Hepatocyte (in vitro differentiated cells): ENCODE measurements around the gene MEIOC. TPM values are rescaled to one million over a fixed set of nuclear protein-coding genes. Genes with fewer than 3 reads are reported as not detected.
"Not testable (repeated sequence)": the region's sequence is repeated elsewhere in the genome, so short reads cannot be mapped to it uniquely, and the experiment has no call there.

Experiments used
- DNase-seq: peaks from one replicate; pipeline ENCODE4 v3.0.0-alpha.2; 2016; ENCODE audit warnings: low spot score
- H2AFZ ChIP-seq: fragments of 200-600 bp; sonication (generic); 2 replicates; pipeline ENCODE4 v1.6.0; 2016; ENCODE audit warnings: antibody characterized with exemption, mild to moderate bottlenecking
- H3K27ac ChIP-seq: fragments of 200-600 bp; sonication (generic); 2 replicates; pipeline ENCODE4 v1.5.1; 2016; ENCODE audit warnings: mild to moderate bottlenecking
- H3K27me3 ChIP-seq: fragments of 200-600 bp; sonication (generic); 2 replicates; pipeline ENCODE4 v1.6.1; 2016
- H3K36me3 ChIP-seq: fragments of 200-600 bp; sonication (generic); replicated peaks from 2 replicates; pipeline ENCODE4 v1.5.1; 2016; ENCODE audit warnings: low read depth; ENCODE audit not compliant: insufficient read depth
- H3K4me1 ChIP-seq: fragments of 200-600 bp; sonication (generic); 2 replicates; pipeline ENCODE4 v1.5.1; 2016; ENCODE audit warnings: mild to moderate bottlenecking, moderate library complexity; ENCODE audit not compliant: insufficient read depth
- H3K4me2 ChIP-seq: fragments of 200-600 bp; sonication (generic); 2 replicates; pipeline ENCODE4 v1.6.0; 2016
- H3K4me3 ChIP-seq: fragments of 200-600 bp; sonication (generic); 2 replicates; pipeline ENCODE4 v1.5.1; 2016; ENCODE audit warnings: mild to moderate bottlenecking
- H3K79me2 ChIP-seq: fragments of 200-600 bp; sonication (generic); 2 replicates; pipeline ENCODE4 v1.6.0; 2017; ENCODE audit warnings: mild to moderate bottlenecking
- H3K9me2 ChIP-seq: fragments of 200-600 bp; sonication (generic); replicated peaks from 2 replicates; pipeline ENCODE4 v1.6.0; 2017; ENCODE audit warnings: mild to moderate bottlenecking; ENCODE audit not compliant: insufficient read depth
- H3K9me3 ChIP-seq: fragments of 200-600 bp; sonication (generic); 2 replicates; pipeline ENCODE4 v1.5.1; 2016; ENCODE audit warnings: low read depth, mild to moderate bottlenecking
- H4K20me1 ChIP-seq: fragments of 200-600 bp; sonication (generic); 2 replicates; pipeline ENCODE4 v1.6.0; 2016; ENCODE audit warnings: mild to moderate bottlenecking; ENCODE audit not compliant: insufficient read depth, poor library complexity, severe bottlenecking
- EZH2 ChIP-seq: fragments of 200-600 bp; sonication (generic); IDR thresholded peaks from 2 replicates; pipeline ENCODE4 v1.6.1; 2016; ENCODE audit warnings: antibody characterized with exemption, mild to moderate bottlenecking, borderline replicate concordance
- EZH2phosphoT487 ChIP-seq: fragments of 200-600 bp; sonication (generic); IDR thresholded peaks from one replicate; pipeline ENCODE4 v1.6.1; 2018; ENCODE audit warnings: antibody characterized with exemption, mild to moderate bottlenecking, low read depth, moderate library complexity; ENCODE audit not compliant: unreplicated experiment, severe bottlenecking
- WGBS: methylation state at CpG from one replicate; pipeline ENCODE4 v1.1.6; 2016; ENCODE audit warnings: low lambda C conversion rate; ENCODE audit errors: missing lambda C conversion rate; 5-methylcytosine and 5-hydroxymethylcytosine counted together
- polyA plus RNA-seq: library from polyadenylated mRNA; unstranded; fragments of >200 nt; fragmentation: Nextera tagmentation; extraction: Ambion mirVana; gene quantifications from 2 replicates; pipeline ENCODE4 v1.2.1, GENCODE V29; 2016
- total RNA-seq: library from RNA; depleted of rRNA; stranded (reverse); fragments of >200 nt; gene quantifications from 2 replicates; pipeline ENCODE4 v1.2.3, GENCODE V29; 2014
- TF ChIP-seq, protein P1 (sequence below): fragments of 200-600 bp; sonication (generic); IDR thresholded peaks from 2 replicates; pipeline ENCODE4 v1.5.1; 2016; ENCODE audit warnings: antibody characterized with exemption, mild to moderate bottlenecking; ENCODE audit not compliant: poor library complexity

Gene MEIOC
- total and polyA plus RNA-seq, 2 experiments from 2014 or later, result 0.13 to 0.18 TPM

DNA sequence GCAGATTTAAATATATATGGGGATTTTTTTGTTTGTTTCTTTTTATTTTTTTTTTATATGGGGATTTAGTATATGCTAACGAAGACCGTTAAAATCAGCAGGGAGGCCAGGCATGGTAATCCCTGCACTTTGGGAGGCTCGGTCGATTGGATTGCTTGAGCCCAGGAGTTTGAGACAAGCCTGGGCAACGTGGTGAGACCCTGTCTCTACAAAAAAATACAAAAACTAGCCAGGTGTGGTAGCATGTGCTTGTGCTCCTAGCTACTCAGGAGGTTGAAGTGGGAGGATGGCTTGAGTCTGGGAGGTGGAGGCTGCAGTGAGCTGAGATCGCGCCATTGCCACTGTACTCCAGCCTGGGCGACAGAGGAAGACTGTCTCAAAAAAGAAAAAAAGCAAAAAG, 22.3 kb upstream of the MEIOC start:
- 75% methylated on average over 8 of the region's 8 CpGs for WGBS
- Histone ChIP-seq H3K79me2 (no peaks in the 10 kb centered on the region), H3K4me3 (no peak overlapping the region), H4K20me1 (no peaks in the 10 kb centered on the region), H3K4me2 (no peak overlapping the region), H3K9me3 (no peaks in the 10 kb centered on the region), H3K4me1 (no peaks in the 10 kb centered on the region), H2AFZ (no peak overlapping the region), H3K27ac (no peak overlapping the region), H3K27me3 (no peaks in the 10 kb centered on the region), H3K36me3 (no peaks in the 10 kb centered on the region), H3K9me2 (no peaks in the 10 kb centered on the region)
- TF ChIP-seq, protein P1, sequence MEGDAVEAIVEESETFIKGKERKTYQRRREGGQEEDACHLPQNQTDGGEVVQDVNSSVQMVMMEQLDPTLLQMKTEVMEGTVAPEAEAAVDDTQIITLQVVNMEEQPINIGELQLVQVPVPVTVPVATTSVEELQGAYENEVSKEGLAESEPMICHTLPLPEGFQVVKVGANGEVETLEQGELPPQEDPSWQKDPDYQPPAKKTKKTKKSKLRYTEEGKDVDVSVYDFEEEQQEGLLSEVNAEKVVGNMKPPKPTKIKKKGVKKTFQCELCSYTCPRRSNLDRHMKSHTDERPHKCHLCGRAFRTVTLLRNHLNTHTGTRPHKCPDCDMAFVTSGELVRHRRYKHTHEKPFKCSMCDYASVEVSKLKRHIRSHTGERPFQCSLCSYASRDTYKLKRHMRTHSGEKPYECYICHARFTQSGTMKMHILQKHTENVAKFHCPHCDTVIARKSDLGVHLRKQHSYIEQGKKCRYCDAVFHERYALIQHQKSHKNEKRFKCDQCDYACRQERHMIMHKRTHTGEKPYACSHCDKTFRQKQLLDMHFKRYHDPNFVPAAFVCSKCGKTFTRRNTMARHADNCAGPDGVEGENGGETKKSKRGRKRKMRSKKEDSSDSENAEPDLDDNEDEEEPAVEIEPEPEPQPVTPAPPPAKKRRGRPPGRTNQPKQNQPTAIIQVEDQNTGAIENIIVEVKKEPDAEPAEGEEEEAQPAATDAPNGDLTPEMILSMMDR, result no peak
- TF ChIP-seq EZH2phosphoT487, result no peak
- no peak for DNase-seq

DNA sequence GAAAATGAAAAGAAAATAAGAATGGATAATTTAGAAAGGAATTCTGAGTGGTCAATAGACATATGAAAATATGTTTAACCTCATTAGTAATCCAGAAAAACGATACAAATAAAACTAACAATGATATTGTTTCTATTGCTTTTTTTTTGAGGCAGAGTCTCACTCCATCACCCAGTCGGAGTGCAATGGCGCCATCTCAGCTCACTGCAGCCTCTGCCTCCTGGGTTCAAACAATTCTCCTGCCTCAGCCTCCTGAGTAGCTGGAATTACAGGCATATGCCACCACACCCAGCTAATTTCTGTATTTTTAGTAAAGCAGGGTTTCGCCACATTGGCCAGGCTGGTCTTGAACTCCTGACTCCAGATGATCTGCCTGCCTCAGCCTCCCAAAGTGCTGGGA, 21.9 kb upstream of the MEIOC start:
- WGBS, result 71% methylated on average over 4 of the region's 4 CpGs

DNA sequence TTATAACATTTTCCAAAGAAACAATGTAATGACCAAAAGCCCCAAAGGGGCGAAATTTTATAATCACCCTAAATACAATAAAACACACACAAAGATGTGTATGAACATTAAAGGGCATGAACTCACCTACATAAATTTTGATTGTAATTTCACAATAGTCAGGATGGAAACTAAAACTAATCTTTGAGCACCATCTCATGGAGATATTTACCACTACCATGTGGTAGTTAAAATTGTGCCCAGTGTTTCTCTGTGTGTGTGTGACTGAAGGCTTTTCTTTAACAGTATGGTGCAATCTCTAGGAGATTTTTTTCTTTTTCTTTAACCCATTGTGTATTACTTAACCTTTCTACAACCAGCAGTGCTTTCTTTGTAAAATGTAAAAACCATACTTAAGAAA, 19.7 kb upstream of the MEIOC start:
- Histone ChIP-seq H3K27ac (no peak overlapping the region), H3K36me3 (no peaks in the 10 kb centered on the region), H2AFZ (no peak overlapping the region), H3K4me1 (no peaks in the 10 kb centered on the region), H3K4me3 (no peak overlapping the region), H3K79me2 (no peaks in the 10 kb centered on the region), H3K4me2 (no peak overlapping the region), H3K9me3 (no peaks in the 10 kb centered on the region), H4K20me1 (no peaks in the 10 kb centered on the region), H3K9me2 (no peaks in the 10 kb centered on the region), H3K27me3 (no peaks in the 10 kb centered on the region)
- WGBS, result 35% methylated on average over 1 of the region's 1 CpG
- TF ChIP-seq EZH2phosphoT487 (no peak), EZH2 (no peak)
- TF ChIP-seq, protein P1, result peak; percentile 71
- peak; percentile 53 for DNase-seq

More for the DNA sequence above, 21.9 kb upstream of the MEIOC start:
- not testable (repeated sequence) for H2AFZ ChIP-seq, H3K4me1 ChIP-seq, H3K79me2 ChIP-seq, H3K36me3 ChIP-seq, H4K20me1 ChIP-seq, H3K27me3 ChIP-seq, H3K9me3 ChIP-seq, H3K27ac ChIP-seq, H3K9me2 ChIP-seq, H3K4me2 ChIP-seq, H3K4me3 ChIP-seq, DNase-seq

DNA sequence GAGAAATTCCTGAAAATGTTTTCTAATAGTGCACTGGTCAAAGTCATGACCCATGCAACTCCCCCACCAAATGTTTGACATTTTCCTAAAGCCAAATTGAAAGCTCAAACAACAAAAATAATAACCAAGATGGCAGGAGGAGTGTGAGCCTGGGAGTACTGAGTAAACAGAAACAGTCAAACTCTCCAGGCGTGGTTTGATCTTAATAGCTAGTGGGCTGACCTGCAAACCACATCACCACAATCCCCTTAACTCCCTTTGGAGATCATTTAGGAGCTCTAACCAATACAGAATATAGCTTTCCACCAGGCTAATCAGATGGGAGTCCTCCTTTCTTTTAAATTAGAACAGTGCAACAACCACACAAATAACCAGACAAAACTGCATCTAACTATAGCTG, 19.2 kb upstream of the MEIOC start:
- Histone ChIP-seq H3K4me3 (no peak overlapping the region), H3K4me1 (no peaks in the 10 kb centered on the region)
- 63% methylated on average over 1 of the region's 1 CpG for WGBS

More for the DNA sequence above, 19.2 kb upstream of the MEIOC start:
- Histone ChIP-seq H3K79me2 (no peaks in the 10 kb centered on the region), H3K9me3 (no peaks in the 10 kb centered on the region), H4K20me1 (no peaks in the 10 kb centered on the region), H3K36me3 (no peaks in the 10 kb centered on the region), H3K4me2 (no peak overlapping the region), H3K9me2 (no peaks in the 10 kb centered on the region), H3K27ac (no peak overlapping the region), H2AFZ (no peak overlapping the region), H3K27me3 (no peaks in the 10 kb centered on the region)
- TF ChIP-seq, protein P1, result no peak
- no peak for TF ChIP-seq EZH2
- no peak for TF ChIP-seq EZH2phosphoT487
- no peak for DNase-seq
